Endothelial cell of umbilical vein (primary cell): ENCODE results near the gene EML4. TPM values are rescaled to one million over a fixed set of nuclear protein-coding genes. Genes with fewer than 3 reads are reported as not detected.

ENCODE experiments used
- BruUV-seq: library from RNA; stranded (reverse); fragments of 400-500 nt; replicated peaks from 2 replicates; lab custom pipeline; 2021; lab: Mats Ljungman, UMichigan
- CTCF ChIA-PET: fragments of 300-600, 350-600 bp; sonication (Branson Sonifier 250); formaldehyde crosslinking; loops from one replicate; lab custom pipeline; 2021; ENCODE audit warnings: antibody characterized with exemption, inconsistent platforms; lab: Charles Lee
- POLR2A ChIA-PET: fragments of 300-600, 350-600 bp; sonication (Branson Sonifier 250); formaldehyde crosslinking; loops from one replicate; lab custom pipeline; 2021; ENCODE audit warnings: antibody characterized with exemption, inconsistent platforms; lab: Charles Lee
- DNase-seq: peaks from one replicate; pipeline ENCODE4 v3.0.0-alpha.2; 2011; ENCODE audit warnings: low read depth, low spot score
- FAIRE-seq: peaks from 2 replicates; lab custom pipeline; 2011; peaks lifted over from hg19 to GRCh38; lab: Jason Lieb, UNC
- H2AFZ ChIP-seq: 2 replicates; pipeline ENCODE4 v1.6.0; 2012; ENCODE audit warnings: low read depth, low read length, control low read depth, inconsistent platforms
- H3K27ac ChIP-seq: 2 replicates; pipeline ENCODE4 v1.5.1; 2011; ENCODE audit warnings: low read depth, mild to moderate bottlenecking, control low read depth, low read length, moderate library complexity; ENCODE audit not compliant: insufficient read depth
- H3K27me3 ChIP-seq, 2 experiments: 2 replicates each; pipeline versions ENCODE4 v1.6.0 to v1.6.1; 2011; ENCODE audit warnings: low read length in 2 of 2, mixed read lengths in 1 of 2; ENCODE audit not compliant: control insufficient read depth in 2 of 2, insufficient read depth in 2 of 2
- H3K36me3 ChIP-seq, 2 experiments: 2 replicates in 1 of 2; 3 replicates in 1 of 2; pipeline ENCODE4 v1.5.1; 2011; ENCODE audit warnings: low read length in 2 of 2, mild to moderate bottlenecking in 1 of 2, moderate library complexity in 1 of 2; ENCODE audit not compliant: control insufficient read depth in 2 of 2, insufficient read depth in 2 of 2; ENCODE audit errors: extremely low read depth in 1 of 2
- H3K4me1 ChIP-seq: 3 replicates; pipeline ENCODE4 v1.5.1; 2011; ENCODE audit warnings: mild to moderate bottlenecking, low read length; ENCODE audit not compliant: control insufficient read depth, insufficient read depth; ENCODE audit errors: extremely low read depth
- H3K4me2 ChIP-seq: 2 replicates; pipeline ENCODE4 v1.6.1; 2011; ENCODE audit warnings: low read length, control low read depth, mixed read lengths; ENCODE audit not compliant: insufficient read depth
- H3K4me3 ChIP-seq, 3 experiments: fragments of 200-600 bp in 1 of 3; sonication (generic), shearing (Covaris generic) in 1 of 3; replicated peaks in 1 of 3; 2 replicates each; pipeline ENCODE4 v1.5.1; 2011 to 2016; ENCODE audit warnings: control low read depth in 3 of 3, low read length in 3 of 3, mild to moderate bottlenecking in 2 of 3, inconsistent platforms in 1 of 3, low read depth in 1 of 3, moderate library complexity in 1 of 3; ENCODE audit not compliant: insufficient read depth in 1 of 3
- H3K79me2 ChIP-seq: 2 replicates; pipeline ENCODE4 v1.6.0; 2012; ENCODE audit warnings: low read length, inconsistent platforms; ENCODE audit not compliant: control insufficient read depth, insufficient read depth
- H3K9ac ChIP-seq: replicated peaks from 2 replicates; pipeline ENCODE3; 2011; ENCODE audit warnings: low read length, control low read depth; ENCODE audit not compliant: insufficient read depth; ENCODE audit errors: extremely low read depth
- H3K9me1 ChIP-seq: replicated peaks from 3 replicates; pipeline ENCODE4 v1.6.0; 2011; ENCODE audit warnings: mild to moderate bottlenecking, low read length; ENCODE audit not compliant: control insufficient read depth, insufficient read depth; ENCODE audit errors: extremely low read depth
- H3K9me3 ChIP-seq: replicated peaks from 2 replicates; pipeline ENCODE4 v1.5.1; 2012; ENCODE audit warnings: low read length, inconsistent platforms; ENCODE audit not compliant: control insufficient read depth, insufficient read depth
- H4K20me1 ChIP-seq: replicated peaks from 2 replicates; pipeline ENCODE3; 2011; ENCODE audit warnings: mild to moderate bottlenecking, low read length; ENCODE audit not compliant: control insufficient read depth, insufficient read depth; ENCODE audit errors: extremely low read depth
- CTCF ChIP-seq, 2 donors: IDR thresholded peaks; 1 replicate in 1 of 2; 2 replicates in 1 of 2; pipeline ENCODE4 v1.5.1; 2011; ENCODE audit warnings: low read length in 2 of 2, mild to moderate bottlenecking in 2 of 2, moderate library complexity in 2 of 2, control low read depth in 1 of 2, inconsistent platforms in 1 of 2, low read depth in 1 of 2; ENCODE audit not compliant: insufficient read depth in 1 of 2; ENCODE audit errors: extremely low read depth in 1 of 2
- EZH2 ChIP-seq: IDR thresholded peaks from 2 replicates; pipeline ENCODE4 v1.6.1; 2012; ENCODE audit warnings: borderline replicate concordance, low read depth, mild to moderate bottlenecking, moderate library complexity, low read length, inconsistent platforms; ENCODE audit not compliant: severe bottlenecking
- FOS ChIP-seq: IDR thresholded peaks from 2 replicates; pipeline ENCODE4 v1.6.1; 2011; ENCODE audit warnings: mild to moderate bottlenecking, low read length, moderate library complexity, borderline replicate concordance; ENCODE audit not compliant: insufficient read depth
- GATA2 ChIP-seq: IDR thresholded peaks from 2 replicates; pipeline ENCODE4 v1.7.0; 2011; ENCODE audit warnings: low read depth, mild to moderate bottlenecking, moderate library complexity, mixed read lengths, low read length; ENCODE audit not compliant: insufficient read length, insufficient read depth
- JUN ChIP-seq: IDR thresholded peaks from 2 replicates; pipeline ENCODE4 v1.6.1; 2011; ENCODE audit warnings: borderline replicate concordance, low read depth; ENCODE audit not compliant: insufficient read length, insufficient read depth
- MYC ChIP-seq: IDR thresholded peaks from one replicate; pipeline ENCODE4 v1.6.1; 2011; ENCODE audit warnings: mild to moderate bottlenecking, low read depth, low read length
- POLR2A ChIP-seq: IDR thresholded peaks from 2 replicates; pipeline ENCODE4 v1.6.1; 2012; ENCODE audit warnings: low read depth, mild to moderate bottlenecking, control low read depth, low read length
- POLR2AphosphoS5 ChIP-seq: IDR thresholded peaks from 2 replicates; pipeline ENCODE4 v1.6.1; 2012; ENCODE audit warnings: low read depth, mild to moderate bottlenecking, control low read depth, low read length, moderate library complexity; ENCODE audit not compliant: insufficient read depth
- dilution Hi-C: fragments of 300-500 bp; cut with MboI; formaldehyde crosslinking; loops from one replicate; pipeline ENCODE4 v1.15.0; 2019; ENCODE audit warnings: low sequenced_read_pairs; ENCODE audit not compliant: extremely low pct_ligation_motif_present
- intact Hi-C: fragments of 100-400 bp; cut with micrococcal nuclease; formaldehyde crosslinking; loops from one replicate; pipeline ENCODE4 v1.10.0; 2022
- polyA plus RNA-seq, 4 experiments: library from polyadenylated mRNA; depleted of rRNA in 3 of 4; stranded (reverse) in 3 of 4; unstranded in 1 of 4; fragments of >200 nt; gene quantifications; 2 replicates each; pipeline versions ENCODE4 v1.2.1 to v1.2.3, GENCODE V29; 2011 to 2012; ENCODE audit warnings: missing spikeins in 1 of 4
- total RNA-seq: library from RNA; stranded (reverse); gene quantifications from 2 replicates; pipeline ENCODE4 v1.2.3, GENCODE V29; 2021
- TF ChIP-seq, protein P1 (sequence below): IDR thresholded peaks from 2 replicates; pipeline ENCODE4 v1.6.1; 2011; ENCODE audit not compliant: insufficient read depth, insufficient read length

EML4 gene
- total and polyA plus RNA-seq, 2 donors (not counting 3 experiments of a cell fraction or from before 2014, with no cell fraction given), result 13.3 to 32.0 TPM

GRCh38 chr2:42229949-42230348 lies 60.8 kb downstream of the EML4 start:
- no peak for TF ChIP-seq POLR2AphosphoS5
- TF ChIP-seq POLR2A, result no peak
- TF ChIP-seq, protein P1, sequence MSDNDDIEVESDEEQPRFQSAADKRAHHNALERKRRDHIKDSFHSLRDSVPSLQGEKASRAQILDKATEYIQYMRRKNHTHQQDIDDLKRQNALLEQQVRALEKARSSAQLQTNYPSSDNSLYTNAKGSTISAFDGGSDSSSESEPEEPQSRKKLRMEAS, result no peak
- no peak for TF ChIP-seq CTCF (IDR thresholded peaks at IDR 0.05; ENCODE audit: extremely low read depth in 1 of 2, insufficient read depth in 1 of 2, low read depth in 1 of 2, low read length in 2 of 2)
- TF ChIP-seq FOS, result no peak
- TF ChIP-seq EZH2, result no peak
- no peak for TF ChIP-seq MYC
- no peak for TF ChIP-seq JUN
- no peak for TF ChIP-seq GATA2
- no peaks in the 10 kb centered on the region for H3K9me3 ChIP-seq
- intact Hi-C loops (no loop called here), dilution Hi-C loops (no loop called here)
- H3K27ac ChIP-seq, result no peak overlapping the region
- H3K4me2 ChIP-seq, result no peak overlapping the region
- H2AFZ ChIP-seq, result no peak overlapping the region
- no peak overlapping the region for H3K9ac ChIP-seq
- no peaks in the 10 kb centered on the region for H3K9me1 ChIP-seq
- DNase-seq, result no peak
- H3K4me1 ChIP-seq, result peaks cover 3% of the 10 kb centered on the region
- H3K4me3 ChIP-seq, result no peak overlapping the region
- BruUV-seq, result no TSS peak
- no peaks in the 10 kb centered on the region for H3K27me3 ChIP-seq
- no peaks in the 10 kb centered on the region for H4K20me1 ChIP-seq
- ChIA-PET CTCF (interaction anchor here (1.1 to 1.9 kb wide), 5 partner anchors 10 to 377 kb away, joined by 3 to 5 read pairs (median 4); no protein-coding TSS in a partner anchor), POLR2A (no interaction called here)
- peaks cover 3% of the 10 kb centered on the region for H3K79me2 ChIP-seq
- H3K36me3 ChIP-seq, result no peaks in the 10 kb centered on the region
- no peak for FAIRE-seq
